AG20443 (cell line): Measurements from ENCODE around the gene BSG.
"Not testable (repeated sequence)": the region's sequence is repeated elsewhere in the genome, so short reads cannot be mapped to it uniquely, and the experiment has no call there.

Source experiments
- DNase-seq: peaks from one replicate; pipeline ENCODE4 v3.0.0; 2012; ENCODE audit warnings: low spot score, mixed read lengths

Gene BSG

GRCh38 chr19:604355-604754 is 32.0 kb downstream of the BSG start:
- DNase-seq = no peak

DNA sequence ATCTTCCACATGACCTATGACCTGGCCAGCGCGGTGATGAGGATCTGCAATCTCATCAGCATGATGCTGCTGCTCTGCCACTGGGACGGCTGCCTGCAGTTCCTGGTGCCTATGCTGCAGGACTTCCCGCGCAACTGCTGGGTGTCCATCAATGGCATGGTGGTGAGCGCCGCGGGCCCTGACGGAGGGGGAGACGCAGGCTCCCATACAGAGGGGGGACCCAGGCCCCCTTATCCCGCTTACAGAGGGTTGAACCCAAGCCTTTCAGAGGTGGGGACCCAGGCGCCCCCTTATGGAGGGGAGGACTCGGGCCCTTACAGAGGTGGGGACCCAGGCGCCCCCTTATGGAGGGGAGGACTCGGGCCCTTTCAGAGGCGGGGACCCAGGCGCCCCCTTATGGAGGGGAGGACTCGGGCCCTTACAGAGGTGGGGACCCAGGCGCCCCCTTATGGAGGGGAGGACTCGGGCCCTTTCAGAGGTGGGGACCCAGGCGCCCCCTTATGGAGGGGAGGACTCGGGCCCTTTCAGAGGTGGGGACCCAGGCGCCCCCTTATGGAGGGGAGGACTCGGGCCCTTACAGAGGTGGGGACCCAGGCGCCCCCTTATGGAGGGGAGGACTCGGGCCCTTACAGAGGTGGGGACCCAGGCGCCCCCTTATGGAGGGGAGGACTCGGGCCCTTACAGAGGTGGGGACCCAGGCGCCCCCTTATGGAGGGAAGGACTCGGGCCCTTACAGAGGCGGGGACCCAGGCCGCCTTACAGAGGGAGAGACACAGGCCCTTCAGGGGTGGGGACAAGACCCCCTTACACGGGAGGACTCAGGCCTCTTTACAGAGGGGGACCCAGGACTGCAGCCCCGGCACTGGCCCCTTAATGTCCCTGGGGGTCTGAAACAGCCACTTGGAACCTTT is 32.9 kb downstream of the BSG start:
- DNase-seq = not testable (repeated sequence)

DNA sequence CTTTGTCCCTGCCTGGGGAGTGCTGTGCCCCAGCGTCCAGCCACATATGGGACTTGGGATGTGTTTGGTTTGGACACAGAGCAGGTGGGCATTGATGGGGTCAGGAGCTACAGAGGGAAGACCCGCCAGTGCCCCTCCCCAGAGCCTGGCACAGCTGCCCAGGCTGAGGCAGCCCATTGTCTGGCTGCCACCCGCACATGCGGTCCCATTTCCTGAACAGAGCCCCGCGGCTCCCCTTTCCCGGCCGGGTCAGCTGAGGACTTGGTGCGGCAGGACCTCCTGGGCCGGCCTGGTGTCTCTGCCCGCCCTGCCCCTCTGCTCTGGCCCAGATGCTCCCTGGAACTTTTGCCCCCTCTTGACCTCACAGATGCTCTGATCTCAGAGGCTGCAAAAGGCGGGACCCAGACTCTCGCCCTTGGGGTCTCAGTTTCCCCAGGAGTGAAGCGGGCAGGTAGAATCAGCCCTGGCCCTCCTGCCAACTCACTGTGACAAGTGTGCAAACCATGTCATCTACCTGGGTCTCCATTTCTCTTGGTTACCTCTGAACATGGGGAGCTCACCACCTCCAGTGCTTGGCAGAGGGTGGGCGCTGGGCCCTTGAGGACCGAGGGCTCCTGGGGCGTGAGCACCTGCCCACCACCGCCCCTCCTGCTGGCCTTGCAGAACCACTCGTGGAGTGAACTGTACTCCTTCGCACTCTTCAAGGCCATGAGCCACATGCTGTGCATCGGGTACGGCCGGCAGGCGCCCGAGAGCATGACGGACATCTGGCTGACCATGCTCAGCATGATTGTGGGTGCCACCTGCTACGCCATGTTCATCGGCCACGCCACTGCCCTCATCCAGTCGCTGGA is 35.1 kb downstream of the BSG start:
- no peak for DNase-seq

DNA sequence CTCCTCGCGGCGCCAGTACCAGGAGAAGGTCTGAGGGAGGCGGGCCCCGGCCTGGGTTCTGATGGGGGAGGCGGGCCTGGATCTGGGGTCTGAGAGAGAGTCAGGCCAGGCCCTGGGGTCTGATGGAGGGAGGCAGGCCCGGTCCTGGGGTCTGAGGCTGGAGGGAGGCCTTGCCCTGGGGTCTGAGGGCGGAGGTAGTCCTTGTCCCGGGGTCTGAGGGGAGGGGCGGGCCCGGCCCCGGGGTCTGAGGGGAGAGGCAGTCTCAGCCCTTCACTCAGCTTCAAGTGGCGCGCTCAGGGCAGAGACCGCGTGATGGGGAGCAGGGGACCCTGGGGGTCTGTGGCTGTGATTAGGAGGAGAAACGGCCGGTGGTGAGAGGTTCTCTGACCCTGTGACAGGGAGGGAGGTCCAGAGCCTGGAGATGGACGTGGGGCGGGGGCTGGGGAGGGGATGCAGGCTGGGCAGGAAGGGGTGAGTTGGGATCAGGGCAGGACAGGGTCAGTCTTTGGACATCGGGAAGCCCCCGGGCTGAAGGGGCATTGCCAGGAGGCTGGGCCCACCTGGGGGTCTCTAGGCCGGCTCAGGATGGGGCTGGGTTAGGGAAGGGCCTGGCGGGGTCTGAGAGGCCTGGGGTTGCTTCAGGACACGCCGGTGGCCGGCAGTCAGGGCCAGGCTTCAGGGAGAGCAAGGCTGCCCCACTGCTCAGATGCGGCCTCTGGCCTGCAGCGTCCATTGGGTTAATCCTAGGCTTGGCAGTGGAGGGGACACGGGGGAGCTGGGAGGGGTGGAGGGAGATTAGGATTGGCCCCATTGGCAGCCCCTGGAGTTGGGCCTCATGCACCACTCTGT is 36.0 kb downstream of the BSG start:
- DNase-seq = no peak

- no peak for DNase-seq
These were observed 36.6 kb downstream of the BSG start for GRCh38 chr19:609004-609346.

DNA sequence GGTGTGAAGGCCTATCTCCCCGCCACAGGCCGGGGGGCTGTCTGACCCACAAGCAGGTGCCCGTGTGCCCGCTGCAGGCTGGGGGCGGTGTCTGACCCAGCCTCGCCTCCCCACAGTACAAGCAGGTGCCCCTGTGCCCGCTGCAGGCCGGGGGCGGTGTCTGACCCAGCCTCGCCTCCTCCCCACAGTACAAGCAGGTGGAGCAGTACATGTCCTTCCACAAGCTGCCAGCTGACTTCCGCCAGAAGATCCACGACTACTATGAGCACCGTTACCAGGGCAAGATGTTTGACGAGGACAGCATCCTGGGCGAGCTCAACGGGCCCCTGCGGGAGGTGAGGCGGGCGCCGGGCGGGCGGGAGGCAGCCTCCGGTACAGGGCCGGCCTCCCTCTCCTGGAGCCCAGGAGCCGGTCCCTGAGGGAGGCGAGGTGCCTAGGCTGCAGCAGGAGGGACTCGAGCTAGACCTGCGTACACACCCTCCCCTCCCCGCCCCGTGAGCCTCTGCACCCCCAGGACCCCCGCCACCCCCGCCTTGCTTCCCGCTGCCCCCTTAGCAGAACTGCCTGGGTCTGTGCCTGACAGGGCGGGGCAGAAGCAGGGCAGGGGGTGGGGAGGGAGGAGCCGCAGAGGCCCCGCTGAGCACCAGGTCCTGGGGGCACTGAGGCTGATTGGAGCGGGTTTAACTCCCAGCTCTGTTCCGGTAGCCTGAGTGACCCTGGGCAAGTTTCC is 37.8 kb downstream of the BSG start:
- no peak for DNase-seq

DNA sequence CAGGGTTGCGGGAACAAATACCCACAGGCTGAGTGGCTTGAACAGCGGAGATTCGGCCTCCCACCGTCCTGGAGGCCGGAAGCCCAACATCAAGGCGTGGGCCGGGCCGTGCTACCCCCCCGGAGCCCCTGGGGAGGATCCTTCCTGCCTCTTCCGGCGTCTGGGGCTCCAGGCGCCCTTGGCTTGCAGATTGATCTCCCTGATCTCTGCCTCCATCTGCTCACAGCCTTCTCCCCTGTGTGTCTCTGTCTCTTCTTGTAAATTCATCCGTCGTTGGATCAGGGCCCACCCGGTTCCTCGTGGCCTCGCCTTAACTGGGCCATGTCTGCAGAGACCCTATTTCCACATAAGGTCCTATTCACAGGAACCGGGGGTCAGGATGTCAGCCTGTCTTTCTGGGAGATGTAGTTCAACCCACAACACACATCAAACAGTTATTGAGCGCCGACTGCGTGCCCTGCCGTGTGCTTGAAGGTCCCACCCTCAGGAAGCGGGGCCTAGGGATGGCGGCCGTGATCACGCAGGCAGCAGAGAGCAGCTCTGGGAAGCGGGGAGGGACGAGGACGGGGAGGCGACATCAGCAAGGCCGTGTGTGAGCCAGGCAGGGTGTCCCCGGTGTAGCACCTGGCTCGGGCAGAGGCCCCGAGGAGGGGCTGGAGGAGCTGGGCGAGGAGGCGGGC is 38.5 kb downstream of the BSG start:
- peak; percentile 59 for DNase-seq

DNA sequence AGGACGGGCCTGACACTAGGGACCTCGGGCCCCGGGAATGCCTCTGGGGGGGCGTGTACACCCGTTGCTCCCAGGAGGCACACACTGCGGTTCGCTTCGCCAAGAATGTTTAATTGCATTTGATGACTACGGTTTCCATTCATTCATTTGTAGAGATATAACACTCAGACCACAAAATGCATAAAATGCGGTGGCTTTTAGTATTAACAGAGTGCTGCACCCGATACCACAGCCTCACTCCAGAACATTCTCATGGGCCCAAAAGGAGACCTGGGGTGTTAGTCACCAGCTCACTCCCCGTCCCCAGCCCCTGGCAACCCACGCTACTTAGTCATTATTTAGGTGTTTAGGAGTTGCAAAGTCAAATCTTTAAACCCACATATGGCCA is 39.1 kb downstream of the BSG start:
- peak; percentile 85 for DNase-seq

DNA sequence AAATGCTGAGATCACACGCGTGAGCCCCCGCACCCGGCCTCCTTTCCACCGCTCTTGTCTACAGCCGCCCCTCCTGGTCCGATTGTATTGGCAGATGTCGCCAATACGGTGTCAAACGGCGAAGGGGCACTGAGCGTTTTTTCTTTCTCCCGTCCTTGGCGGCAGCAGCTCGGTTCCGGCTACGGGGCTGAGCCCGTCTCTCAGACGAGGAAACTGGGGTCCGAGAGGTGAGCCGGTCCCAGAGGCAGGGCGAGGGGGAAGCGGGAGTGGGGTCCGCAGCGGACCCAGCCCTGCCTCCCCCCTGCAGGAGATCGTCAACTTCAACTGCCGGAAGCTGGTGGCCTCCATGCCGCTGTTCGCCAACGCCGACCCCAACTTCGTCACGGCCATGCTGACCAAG is 40.5 kb downstream of the BSG start:
- DNase-seq = no peak

DNA sequence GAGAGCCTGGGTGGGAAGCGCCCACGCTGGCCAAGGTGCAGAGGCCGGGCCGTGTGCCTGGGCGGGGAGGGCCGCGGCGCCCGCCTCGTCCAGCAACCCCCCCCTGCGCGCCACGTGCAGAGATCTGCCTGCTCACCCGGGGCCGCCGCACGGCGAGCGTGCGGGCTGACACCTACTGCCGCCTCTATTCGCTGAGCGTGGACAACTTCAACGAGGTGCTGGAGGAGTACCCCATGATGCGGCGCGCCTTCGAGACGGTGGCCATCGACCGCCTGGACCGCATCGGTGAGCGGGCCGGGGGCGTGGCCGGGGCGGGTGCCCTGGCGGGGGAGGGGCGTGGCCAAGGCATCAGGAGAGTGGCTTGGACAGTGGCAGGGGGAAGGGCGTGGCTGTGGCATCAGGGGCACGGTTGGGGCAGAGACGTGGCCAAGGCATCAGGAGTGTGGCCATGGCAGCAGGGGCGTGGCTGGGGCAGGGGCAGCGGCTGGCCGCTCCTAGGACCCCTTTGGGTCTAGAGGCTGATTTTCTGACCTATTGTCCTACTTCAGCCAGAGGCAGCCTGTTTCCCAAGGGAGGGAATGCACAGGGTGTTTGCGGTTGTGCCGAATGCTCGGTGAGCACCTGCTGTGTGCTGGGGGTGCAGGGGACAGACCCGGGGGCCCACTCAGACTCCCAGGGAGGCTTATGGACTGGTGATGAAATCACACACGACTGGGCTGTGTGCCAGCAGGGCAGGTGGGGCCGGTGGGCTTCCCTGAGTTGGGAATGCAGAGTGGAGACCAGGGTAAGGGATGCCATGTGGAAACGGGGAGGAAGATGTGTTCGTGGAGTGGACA is 41.6 kb downstream of the BSG start:
- no peak for DNase-seq

GRCh38 chr19:615619-616018 is 43.2 kb downstream of the BSG start:
- DNase-seq = no peak

DNA sequence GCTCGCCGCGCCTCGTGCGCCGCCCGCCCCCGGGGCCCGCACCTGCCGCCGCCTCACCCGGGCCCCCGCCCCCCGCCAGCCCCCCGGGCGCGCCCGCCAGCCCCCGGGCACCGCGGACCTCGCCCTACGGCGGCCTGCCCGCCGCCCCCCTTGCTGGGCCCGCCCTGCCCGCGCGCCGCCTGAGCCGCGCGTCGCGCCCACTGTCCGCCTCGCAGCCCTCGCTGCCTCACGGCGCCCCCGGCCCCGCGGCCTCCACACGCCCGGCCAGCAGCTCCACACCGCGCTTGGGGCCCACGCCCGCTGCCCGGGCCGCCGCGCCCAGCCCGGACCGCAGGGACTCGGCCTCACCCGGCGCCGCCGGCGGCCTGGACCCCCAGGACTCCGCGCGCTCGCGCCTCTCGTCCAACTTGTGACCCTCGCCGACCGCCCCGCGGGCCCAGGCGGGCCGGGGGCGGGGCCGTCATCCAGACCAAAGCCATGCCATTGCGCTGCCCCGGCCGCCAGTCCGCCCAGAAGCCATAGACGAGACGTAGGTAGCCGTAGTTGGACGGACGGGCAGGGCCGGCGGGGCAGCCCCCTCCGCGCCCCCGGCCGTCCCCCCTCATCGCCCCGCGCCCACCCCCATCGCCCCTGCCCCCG is 43.8 kb downstream of the BSG start:
- no peak for DNase-seq

GRCh38 chr19:616747-617526 is 44.5 kb downstream of the BSG start:
- no peak for DNase-seq

- DNase-seq = no peak
These were observed 45.3 kb downstream of the BSG start for GRCh38 chr19:617551-618246.

DNA sequence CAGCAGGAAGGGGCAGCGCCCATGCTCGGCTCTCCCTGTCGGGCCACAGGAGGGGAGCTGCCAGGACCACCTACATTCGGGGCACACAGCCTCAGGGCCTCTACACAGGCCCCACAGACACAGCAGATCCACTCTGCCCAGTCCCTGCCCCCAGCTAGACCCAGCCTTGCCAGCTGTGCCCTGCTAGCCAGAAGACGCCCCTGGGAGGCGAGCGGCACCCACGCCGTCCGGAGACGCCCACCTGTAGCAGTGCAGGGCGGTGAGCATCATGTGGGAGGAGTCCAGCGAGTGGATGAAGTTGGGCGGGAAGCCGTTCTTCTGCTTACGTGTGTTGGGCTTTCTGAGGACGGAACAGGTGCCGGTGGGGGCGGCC is 45.8 kb downstream of the BSG start:
- no peak for DNase-seq

GRCh38 chr19:618674-619285 is 46.4 kb downstream of the BSG start:
- no peak for DNase-seq

GRCh38 chr19:619286-620002 is 47.0 kb downstream of the BSG start:
- DNase-seq = no peak
